Medulla oblongata (tissue), 1 donor: ENCODE results near the gene EN1.
A peak's percentile ranks its signal among the peaks of the same experiment; 100 is the strongest.

ENCODE experiments used
- DNase-seq: peaks from one replicate; pipeline ENCODE4 v3.0.0-alpha.2; 2015; ENCODE audit errors: extremely low spot score

EN1 gene

GRCh38 chr2:118856330-118856977 lies 9.0 kb upstream of the EN1 start:
- no peak for DNase-seq

GRCh38 chr2:118855451-118856279 lies 8.2 kb upstream of the EN1 start:
- peak; percentile 88 for DNase-seq

DNA sequence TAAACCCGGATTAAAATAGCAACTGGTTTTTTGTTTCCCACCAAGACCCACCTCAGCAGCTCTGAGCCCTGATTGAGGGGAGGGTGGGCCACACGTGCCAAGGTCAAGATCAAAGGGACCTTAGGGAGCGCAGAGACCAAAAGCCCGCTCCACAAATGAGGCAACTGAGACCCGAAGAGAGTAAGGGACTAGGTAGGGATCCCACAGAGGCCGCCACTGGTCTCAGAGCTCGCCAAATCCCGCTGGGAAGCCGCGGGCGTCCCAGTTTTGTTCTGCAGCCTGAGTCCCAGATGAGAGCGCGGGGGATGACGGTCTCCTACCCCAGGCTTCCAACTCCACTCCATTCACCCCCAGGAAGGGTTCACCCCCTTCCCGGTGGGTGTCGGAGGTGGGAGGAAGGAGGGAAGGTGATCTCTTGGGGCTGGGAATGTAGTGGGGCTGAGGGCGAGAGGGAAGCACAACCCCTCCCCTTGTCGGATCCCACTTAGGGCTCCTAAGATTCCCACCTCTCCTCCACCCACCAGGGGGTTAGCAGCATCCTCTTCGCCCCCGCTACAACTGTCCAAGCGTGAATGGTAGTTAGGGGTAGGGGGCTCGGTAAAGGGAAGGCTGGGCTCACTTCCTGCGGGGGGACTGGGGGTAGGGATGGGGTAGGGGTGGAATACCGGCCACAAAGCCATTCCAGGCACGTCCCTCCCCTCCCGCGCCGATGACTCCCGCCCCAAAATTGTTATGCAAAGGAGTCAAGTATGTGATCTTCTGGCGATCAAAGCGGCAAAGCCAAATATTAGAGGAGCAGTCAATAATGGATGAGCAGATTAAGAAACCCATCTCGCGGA lies 7.3 kb upstream of the EN1 start:
- DNase-seq, result no peak

GRCh38 chr2:118853651-118854291 lies 6.3 kb upstream of the EN1 start:
- no peak for DNase-seq

- DNase-seq, result no peak
Observed at GRCh38 chr2:118853129-118853640, 5.7 kb upstream of the EN1 start.

DNA sequence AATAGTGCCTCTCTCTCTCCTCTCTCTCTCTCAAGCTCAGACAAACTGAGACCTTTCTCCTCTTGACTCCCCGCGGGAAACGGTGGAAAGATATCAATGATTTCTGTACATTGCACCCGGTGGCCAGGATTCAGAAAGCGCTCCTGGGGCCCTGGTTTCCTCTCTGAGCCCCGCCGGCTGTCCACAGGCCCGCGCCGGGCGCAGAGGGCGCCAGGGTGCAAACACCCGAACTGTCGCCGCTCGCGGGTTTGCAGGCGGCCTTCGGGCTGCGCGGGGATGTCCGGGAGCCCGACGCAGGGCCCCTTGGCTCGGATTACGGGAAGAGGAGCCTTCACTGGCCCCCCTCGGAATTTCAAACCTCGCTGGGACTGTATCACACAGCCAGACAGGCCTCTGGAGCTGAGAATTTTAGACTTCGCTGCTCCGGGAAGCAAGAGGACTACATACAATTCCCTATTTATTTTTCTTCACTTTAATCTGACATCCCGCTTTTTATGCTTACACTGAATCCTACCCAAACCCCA lies 5.2 kb upstream of the EN1 start:
- DNase-seq, result no peak

DNA sequence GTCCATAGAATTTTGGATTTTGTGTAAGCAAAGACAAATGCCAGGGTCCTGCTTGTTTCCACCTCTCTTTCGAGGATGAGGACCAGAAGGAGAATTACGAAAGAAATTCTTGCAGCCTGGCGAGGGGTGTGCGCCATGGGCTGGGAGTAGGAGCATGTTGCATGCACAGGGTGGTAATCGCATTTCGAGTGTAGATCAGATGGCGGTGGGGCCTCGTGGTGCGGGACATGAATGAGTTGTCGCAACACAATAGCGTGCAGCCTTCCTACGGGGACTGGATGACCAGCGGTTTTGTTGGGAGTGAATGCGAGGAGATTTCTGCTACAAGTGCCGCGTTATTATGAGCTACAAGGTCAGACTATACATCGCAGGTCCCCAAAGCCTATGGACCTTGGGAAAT lies 4.2 kb upstream of the EN1 start:
- no peak for DNase-seq

- no peak for DNase-seq
Observed at GRCh38 chr2:118850901-118851415, 3.5 kb upstream of the EN1 start.

DNA sequence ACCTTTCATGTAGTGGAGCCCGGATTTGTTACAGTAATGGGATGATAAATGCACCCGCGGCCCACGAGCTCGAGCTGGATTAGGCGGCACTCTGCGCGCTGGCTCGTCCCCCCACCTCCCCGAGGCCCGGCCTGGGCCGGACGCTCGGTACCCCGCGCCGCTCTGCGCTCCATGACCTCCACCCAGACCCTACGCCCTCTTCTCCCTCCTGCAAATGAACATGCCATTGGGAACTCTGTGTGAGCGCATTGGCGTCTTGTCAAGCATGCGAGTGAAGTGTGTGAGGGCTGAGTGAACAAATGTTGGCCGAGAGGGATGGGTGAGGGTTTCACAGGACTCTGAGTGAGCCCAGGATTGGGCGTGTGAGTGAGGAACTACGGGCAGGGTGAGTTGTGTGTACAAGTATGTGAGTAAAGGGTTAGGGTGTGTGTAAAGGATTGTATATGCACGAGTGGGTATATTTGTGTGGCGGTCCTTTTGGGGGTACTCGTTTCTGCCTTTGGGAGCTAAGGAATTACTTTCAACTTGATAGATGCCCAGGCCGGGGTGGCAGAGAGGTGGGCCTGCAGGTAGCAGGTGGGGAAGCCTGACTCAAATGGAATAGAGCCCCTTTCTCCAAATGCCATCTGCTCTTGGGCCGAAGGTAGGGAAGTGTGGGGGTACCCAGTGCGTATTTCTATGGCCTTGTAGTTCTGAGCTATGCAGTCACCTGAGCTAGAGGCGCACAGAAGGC lies 2.9 kb upstream of the EN1 start:
- DNase-seq, result no peak

DNA sequence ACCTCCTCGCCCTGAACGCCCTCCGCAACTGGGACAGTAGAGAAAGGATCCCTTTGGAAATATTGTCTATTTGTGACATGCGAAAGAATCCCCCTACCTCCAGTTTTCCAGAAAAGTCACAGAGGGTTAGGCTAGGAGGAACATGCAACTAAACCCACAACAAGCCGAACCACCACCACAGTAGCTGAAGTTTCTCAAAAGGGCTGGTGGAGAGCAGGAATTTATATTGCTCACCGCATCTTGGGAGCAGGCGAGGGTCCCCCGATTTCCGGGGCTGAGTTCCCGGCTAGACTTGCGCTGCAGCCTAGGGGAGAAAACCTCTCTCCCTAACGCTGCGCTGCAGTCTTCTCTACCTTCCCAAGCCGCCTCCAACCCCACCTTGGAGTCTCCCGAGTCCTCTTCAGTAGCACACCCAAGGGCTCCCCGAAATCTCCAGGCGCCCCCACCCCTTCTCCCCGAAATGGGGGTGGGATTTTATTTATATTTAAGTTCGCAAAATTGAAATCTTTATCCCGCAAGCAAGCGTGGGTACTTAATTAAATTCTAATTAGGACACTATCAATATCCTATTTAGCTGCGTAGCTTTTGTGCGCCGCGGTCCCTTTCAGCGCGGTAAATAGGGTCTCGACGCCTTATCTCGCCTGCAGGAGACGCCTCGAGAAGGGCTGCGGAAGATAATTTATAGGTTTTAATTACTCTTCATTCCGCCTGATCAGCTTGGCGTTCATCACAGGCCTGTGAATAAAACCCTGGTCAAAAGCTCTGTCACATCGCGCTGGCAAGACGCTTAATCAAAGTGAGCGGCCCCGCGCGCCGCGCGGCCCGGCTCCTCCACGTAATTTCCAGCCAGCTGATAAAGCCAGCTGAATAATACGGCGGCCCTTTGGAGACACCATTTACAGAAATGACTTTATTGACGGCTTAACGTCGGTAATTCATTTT lies 2.0 kb upstream of the EN1 start:
- DNase-seq, result no peak

DNA sequence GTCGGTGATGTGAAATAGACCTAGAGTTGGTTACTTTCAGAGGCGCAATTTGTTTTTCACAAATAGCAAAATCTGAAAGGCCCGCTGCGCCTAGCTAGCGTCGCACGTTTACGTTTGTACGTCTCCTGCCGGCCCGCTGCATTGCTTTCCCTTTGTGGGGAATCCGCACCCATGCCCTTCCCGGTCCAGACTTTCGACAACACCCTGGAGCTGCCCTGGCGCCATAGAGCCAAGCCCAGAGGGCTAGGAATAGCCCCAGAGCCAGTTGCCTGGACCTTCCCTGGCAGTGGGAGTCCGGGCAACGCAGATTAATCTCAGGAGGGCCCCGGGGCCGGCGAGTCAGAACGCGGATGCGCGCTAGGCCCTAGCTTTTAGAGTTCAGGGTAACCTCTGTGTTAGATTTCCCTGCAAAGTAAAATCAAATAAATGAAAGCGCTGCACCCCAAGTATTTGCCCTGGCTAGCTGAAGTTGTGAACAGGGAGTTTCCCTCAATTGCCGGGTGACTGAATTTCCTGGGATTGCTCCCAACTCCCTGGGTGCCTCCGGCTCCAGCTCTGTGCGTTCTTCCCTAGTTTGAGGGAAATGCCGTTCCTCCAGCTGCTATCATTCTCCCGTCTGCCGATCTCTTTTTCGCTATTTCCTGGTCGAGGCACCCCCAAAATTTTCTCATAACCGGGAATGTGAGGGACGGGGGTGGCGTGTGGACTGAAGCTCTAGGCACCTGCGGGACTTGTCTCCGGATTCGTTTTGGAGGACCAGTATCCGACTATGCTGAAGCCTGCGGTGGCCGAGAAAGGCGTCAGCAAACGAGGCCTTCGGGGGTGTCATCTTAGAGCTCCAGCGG lies 1.2 kb upstream of the EN1 start:
- DNase-seq, result no peak

- peak; percentile 60 for DNase-seq
Observed at GRCh38 chr2:118847762-118848172, 319 bp upstream of the EN1 start.

DNA sequence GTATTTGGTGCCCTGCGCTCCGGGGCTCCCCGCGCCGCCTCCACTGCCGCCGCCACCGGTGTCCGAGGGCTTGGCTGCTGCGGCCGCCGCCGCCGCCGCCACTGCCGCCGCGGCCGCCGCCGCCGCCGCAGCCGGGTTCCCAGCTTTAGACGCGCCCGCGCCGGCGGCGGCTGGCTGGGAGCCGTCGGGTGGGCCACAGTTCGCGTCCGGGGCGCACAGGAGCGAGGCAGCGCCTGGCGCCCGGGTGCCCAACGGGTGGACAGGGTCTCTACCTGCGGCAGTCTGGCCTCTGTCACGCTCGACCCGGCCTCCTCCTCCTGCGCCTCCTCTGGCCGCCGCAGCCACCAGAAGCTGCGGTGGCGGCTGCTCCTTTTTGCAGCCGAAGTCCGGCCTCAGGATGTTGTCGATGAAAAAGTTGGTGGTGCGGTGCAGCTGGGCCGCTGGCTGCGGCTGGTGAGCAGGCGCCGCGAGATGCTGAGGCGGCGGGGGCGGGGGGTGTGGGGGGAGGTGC lies 951 bp downstream of the EN1 start:
- no peak for DNase-seq

GRCh38 chr2:118845522-118846441 lies 1.7 kb downstream of the EN1 start:
- no peak for DNase-seq

DNA sequence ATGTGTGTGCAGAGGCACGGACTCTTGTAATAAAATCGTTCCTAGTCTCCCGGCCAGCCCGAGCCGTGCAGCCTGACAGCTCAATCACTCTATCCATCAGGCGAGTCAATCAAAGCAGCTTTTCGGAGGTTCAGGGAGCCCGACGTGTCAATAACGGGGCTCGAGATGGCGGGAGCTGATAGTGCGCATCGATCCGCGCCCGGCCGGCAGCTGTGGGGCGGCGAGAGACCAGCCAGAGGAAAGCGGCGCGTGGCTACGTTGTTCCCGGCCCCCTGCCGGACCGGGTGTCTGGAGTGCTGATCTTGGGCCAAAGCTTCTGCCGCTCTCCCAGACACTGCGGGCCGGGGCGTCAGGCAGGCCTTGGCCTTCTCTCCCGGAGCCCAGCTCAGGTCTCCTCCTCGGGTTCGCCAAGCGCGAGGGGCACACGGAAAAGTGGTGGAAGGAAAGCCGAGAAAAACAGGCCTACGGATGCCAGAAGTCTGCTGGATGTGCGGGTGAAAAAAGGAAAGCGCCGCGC lies 2.4 kb downstream of the EN1 start:
- no peak for DNase-seq

DNA sequence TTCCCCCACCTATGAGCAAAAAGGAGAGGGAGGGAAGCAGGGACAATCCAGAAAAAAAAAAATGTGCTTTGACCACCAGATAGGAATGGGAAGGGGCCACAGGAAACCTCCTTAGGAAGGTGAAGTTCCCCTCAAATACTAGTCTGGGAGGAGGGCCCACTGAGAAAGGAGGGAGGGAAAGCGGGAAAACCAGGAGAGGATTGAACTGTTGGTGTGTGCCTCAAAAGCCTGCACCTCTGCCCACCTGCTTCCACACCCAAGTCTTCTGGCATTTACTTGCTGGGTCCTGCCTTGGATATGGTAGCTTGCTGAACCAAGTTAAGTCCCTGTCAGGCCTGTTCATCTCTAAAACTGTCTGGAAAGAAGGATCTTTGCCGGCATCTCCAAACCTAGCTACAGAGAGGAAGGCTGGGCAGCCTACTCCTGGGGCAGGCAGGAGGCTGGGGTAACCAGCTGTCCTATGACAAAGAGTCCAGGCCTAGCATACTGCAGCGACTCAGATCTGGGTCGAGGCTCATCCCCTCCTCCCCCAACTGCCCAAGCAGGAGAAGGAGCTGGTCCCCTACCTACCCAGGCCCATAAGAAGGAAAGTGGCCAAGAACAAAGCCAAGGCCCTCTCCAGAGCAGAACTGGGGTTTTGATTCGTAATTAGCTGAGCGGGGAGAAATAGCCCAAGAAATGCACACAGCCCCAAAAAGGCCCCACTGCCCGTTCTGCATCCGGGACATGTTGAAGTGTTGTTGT lies 3.0 kb downstream of the EN1 start:
- no peak for DNase-seq
